ENCODE data around the gene MAP3K1.

MAP3K1 gene

DNA sequence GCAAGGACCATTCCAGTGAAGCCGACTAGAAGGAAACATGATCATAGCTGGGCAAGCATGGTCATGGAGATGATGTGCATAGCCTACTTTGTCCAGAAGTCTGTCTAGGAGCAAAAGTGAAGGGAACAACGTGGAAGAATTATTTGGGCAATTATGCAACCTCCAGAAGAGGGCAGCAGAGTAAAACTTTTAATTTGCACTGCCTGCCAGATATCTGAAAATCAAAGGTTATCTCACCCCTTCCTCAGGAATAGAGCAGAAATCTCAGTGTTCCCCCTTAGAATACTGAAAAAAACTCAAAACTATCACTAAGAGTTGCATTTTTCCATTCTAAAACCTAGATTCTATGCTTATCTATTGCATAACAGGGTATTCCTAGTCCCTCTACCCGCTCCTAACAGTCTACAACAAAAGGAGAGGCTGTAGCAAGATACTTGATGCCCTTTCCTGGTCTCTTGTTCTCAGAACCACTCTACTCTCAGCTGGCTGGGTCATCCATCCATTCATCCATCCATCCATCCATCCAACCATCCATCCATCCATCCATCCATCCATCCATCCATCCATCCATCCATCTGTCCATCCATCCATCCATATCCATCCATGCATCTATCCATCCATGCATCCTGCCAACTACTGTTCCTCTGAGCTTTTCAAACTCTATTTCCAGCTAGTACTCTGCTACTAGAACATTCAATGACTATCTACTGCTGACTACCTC, 85.7 kb downstream of the MAP3K1 start:
- DNase-seq (ENCODE audit: low read depth in 2 of 3, low spot score in 1 of 3) = peak in 1 of 3 donors; percentile 55

DNA sequence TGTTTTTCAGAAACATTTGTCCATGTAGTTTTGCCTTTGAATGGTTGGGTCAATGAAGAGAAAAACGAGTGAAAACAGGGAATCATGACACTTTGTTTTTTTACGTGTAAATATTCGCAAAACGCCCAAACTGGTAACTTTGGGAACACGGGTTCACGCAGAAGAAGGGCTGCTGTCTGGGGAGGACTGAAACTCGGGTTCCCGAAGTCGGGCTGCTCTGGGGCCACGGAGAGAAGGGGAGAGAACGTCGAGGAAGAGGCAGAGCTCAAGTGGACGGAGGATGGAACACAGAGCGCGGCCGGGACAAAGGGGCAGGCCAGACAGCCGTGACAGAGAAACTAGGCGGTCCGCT, 93.6 kb downstream of the MAP3K1 start:
- DNase-seq (ENCODE audit: low read depth in 2 of 3, low spot score in 1 of 3) = no peak

DNA sequence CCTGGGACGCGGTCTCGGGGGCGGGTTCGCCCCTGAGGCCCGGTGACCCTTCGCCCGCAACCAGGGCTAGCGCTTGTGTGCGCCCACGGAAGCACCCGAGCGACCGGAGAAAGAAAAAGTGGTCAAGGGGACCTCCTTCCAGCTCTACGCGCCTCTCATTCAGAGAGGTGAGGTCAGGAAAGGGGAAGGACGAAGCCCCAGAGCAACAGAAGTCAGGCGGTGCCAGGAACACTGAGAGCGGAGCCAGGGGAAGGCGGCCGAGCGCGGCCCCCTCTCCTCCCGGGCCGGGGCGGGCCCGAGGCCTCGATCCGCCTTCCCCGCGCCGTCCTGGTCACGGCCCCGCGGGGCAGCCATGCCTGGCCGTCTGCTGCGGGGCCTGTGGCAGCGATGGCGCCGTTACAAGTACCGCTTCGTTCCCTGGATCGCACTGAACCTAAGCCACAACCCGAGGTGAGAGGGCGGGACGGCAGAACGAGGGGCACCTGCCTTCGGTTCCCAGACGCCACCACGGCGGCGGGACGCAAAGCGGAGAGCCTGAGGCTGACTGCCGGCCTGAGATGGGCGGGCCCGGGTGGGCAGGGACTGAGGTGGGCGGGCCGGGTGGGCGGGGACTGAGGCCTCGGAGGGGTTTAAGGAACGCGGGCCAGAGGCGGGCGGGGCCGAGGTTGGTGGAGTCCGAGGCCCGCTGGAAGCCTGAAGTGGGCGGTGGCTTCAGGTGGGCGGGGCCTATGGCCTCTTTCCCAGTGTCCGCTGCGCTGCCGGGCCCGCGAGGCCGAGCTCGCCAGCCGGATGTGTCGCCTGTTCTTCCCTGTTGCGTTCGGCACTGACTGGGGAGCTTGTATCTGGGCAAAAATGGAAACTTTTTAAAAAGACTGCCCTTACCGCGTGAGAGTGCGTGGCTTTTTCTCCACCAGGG, 94.2 kb downstream of the MAP3K1 start, which contains the start of gene SETD9:
TSS of gene SETD9 (plus strand) at position 303 of the 916 bp plus-strand sequence. CDS start at position 353, 50 bp downstream.
- DNase-seq (ENCODE audit: low read depth in 2 of 3, low spot score in 1 of 3) = peak; percentile 85 to 97 (median 88)

DNA sequence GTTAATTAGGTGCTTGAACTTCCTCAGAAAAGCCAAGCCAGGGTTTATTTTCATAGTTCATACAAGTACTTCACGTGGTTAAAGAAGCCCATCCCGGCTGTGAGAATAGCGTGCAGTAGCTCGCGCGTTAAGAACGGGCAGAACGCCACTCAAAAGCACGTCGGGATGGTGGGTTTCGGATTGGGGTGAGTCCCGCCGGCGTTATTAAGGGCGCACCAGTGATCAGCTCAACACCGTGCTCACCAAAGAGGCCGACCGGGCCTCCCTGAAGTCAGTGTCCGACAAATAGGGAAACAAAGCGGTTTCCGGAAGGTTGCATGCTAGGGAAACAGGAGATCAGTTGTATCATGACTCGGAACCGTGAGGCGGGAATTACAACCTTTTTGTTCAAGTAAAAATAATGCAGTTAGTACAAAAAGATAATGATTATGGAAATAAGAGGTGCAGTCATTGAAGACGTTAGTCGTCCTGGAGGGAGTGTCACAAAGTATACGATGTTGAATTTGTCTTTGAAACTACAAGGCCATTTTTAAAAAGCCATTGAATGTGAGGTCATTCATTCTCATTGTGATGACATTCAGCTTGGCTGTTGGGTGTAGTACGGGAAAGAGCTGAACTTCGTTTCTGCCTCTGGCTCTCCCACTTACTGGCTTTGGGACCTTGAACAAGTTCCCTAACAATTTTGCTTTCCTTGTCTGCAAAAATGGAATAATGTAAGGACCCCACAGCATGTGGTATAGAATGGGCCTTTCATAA, 95.0 kb downstream of the MAP3K1 start:
- DNase-seq (ENCODE audit: low read depth in 2 of 3, low spot score in 1 of 3) = peak in 1 of 3 donors; percentile 23

DNA sequence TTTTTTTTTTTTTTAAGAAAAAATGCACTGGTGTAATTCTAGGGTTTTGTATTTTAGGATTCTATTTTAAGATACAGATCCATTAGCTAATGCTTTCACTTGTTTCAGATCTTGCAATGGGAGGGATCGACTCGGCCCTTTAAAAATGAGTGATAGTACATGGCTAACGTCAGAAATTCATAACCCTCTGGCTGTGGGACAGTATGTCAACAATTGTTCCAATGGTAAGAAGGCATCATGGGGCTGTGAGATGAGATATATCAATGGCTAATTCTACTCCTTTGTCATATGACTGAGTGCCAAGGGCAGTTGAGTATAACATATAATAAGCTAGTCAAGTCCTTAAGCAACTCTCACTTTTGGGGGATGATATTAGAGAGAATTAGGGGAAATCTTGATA, 98.4 kb downstream of the MAP3K1 start:
- no peak for DNase-seq (ENCODE audit: low read depth in 2 of 3, low spot score in 1 of 3)

DNA sequence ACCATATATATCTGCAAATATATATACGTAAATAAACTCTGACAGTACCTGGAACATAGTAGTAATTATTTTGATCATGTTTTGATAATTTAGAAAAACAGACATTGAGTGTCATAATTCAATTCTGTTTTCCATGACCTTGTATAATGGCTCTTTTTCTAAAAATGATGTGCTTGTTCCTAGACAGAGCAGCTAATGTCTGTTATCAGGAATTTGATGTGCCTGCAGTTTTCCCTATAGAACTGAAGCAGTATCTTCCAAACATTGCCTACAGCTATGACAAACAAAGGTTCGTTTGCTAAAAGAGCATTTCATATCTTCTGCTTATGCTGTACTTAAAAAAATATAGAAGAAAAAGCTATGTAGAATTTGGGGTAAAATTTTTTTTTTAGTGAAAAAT, 99.3 kb downstream of the MAP3K1 start:
- DNase-seq (ENCODE audit: low read depth in 2 of 3, low spot score in 1 of 3) = no peak

DNA sequence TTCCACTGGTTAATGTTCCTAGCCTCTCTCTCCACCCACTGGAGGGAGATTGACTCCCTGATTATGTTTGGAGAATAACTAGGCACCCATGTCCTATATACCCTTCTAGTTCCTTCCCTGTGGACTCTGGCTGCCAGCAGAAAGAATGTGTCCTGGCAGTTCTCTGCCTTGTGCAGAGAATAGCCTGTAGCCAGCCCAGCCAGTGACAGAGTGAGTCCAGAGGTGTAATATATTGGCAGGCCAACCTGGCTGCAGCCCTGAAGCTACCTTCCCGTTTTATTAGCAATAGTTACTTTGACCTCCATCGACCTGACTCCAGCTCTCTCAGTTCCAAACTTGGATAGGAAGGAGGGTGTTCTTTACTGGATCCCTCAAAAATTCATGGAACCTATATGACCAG, 102.2 kb downstream of the MAP3K1 start:
- no peak for DNase-seq (ENCODE audit: low read depth in 2 of 3, low spot score in 1 of 3)

DNA sequence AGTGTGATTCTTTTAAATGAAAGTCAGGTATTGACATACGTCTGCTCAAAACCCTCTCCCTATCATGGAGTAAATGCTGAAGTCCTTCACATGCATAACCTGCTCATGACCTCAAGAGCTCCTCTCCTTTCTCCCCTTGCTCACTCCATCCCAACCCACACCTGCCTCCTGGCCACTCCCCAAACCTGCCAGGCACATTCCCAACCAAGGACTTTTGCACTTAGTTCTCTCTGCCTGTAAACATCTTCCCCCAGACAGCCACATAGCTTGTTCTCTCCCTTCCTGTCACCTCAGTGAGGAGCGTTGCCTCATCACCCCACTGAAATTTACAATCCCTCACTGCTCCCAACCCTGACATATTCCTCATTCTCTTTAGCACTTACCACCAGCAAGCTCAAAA, 102.7 kb downstream of the MAP3K1 start:
- DNase-seq (ENCODE audit: low read depth in 2 of 3, low spot score in 1 of 3) = no peak

DNA sequence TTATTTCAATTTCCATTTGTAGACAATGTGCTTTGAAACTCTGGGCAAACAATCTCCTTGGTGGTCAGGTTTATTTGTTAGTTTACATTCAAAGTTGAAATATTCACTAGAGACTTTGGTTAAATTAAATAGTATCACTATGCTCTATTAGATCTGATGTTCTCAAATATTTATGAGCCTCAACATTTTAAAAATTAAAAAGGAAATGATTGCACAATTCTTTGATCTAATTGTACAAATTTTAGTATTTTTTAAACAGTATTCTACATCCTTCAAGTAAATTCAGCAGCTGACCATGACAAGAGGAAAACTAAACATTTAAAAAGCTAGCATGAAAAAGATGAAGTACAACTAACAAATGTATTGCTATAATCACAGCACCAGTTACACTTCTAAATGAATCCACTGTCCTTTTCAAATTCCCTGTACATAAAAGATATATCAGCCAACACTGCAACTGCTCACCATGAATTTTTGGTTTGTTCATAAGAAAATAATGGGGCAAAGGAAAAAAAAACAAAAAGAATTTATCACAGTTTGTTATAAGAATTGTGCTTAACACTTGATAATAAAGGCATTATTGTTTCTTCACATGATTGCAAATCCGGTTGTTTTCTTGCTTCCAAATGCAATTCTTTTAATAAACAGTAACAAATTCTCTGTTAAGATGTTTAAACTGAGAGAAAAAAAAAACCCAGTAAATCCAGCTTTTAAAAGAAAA, 104.8 kb downstream of the MAP3K1 start:
- no peak for DNase-seq (ENCODE audit: low read depth in 2 of 3, low spot score in 1 of 3)

DNA sequence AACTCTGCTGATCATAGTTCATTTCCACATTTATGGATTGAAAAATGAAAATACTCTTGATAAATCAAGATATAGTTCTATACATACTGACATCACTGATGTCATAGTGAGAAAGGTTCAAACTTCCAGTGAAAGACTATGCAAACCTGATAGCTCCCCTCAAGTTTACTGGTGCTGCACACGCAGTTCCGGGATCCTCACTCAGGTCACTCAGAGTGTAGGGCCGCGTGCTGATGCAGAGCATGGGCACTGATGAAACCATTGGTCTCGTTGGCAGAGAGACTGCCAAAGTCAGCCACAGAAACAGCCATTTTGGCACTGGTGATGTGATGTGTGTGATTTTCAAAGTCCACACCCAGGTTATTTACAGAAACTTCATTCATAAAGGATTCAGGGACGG, 107.6 kb downstream of the MAP3K1 start:
- DNase-seq (ENCODE audit: low read depth in 2 of 3, low spot score in 1 of 3) = no peak

DNA sequence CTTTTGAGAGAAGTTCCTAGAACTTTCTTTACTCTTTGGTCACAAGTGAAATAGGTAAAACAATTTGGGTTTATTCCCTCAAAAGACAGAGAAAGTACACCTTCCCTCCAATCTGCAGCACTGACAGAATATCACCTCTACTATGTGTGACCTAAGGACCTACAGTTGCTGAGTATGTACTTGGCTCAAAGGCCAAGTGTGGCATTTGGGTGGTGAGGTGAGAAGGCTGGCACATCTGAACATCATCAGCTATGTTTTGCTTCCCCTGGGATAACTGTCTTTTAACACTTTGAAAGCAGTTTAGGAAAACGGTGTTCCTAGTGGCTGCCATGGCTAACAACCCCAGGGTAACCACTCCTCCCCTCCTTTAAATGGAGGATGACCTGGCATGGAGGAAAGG, 119.0 kb downstream of the MAP3K1 start:
- no peak for DNase-seq (ENCODE audit: low read depth in 2 of 3, low spot score in 1 of 3)

DNA sequence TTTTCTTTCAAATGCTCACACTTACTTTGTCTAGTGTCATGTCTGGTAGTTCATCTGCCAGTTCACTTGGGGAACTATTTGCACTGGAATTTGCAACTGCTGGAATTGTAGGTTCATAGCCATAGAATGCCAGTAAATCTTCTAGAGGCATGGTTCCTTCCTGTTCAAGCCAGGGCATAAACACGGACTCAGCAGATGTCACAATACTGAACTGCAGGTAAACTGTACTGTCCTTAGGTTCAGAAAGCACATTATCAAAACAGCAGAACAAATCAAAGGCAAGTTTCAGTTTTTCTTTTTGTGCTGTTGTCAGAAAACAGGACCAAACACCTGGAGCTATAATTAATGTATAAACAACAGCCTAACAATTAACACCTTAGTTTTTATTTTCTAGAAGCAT, 123.5 kb downstream of the MAP3K1 start:
- no peak for DNase-seq (ENCODE audit: low read depth in 2 of 3, low spot score in 1 of 3)

DNA sequence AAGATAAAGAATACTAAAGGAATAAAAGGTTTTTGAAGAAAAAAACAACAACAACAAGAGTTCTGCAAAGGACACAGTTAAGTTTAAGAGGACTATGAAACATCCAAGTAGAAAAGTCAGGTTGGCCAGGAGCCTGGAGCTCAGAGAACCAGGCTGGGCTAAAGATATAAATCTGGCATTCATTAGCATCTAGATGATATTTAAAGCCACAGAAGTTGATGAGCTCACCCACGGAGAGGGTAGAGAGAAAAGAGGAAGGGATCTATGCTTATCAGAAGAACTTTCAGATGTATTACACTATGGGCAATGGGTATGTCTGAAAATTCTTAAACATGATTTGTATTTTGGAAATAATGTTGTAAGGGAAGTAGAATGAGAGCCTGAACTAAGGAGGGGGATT, 126.6 kb downstream of the MAP3K1 start:
- no peak for DNase-seq (ENCODE audit: low read depth in 2 of 3, low spot score in 1 of 3)

Data from stimulated activated CD4-positive, alpha-beta T cell treated with anti-CD3 and anti-CD28 coated beads, Interleukin-12 subunit alpha, Interleukin-12 subunit beta, amount 100 ng/mL, for 48 hours (primary cell).